Ovary (tissue), 9 donors: ENCODE measurements around the gene MS4A4A. TPM values are rescaled to one million over a fixed set of nuclear protein-coding genes. Genes with fewer than 3 reads are reported as not detected.
"Not testable (repeated sequence)": the region's sequence is repeated elsewhere in the genome, so short reads cannot be mapped to it uniquely, and the experiment has no call there.

Source experiments
- DNase-seq, 5 donors: peaks; one replicate each; pipeline ENCODE4 v3.0.0-alpha.2; 2019 to 2020
- H3K27ac ChIP-seq, 2 donors: fragments of 200-600 bp; one replicate each; pipeline versions ENCODE4 v1.5.1 to v1.8.0; 2019 to 2022
- H3K27me3 ChIP-seq: fragments of 200-600 bp; one replicate; pipeline ENCODE4 v1.8.0; 2022
- H3K36me3 ChIP-seq: fragments of 200-600 bp; sonication (generic); one replicate; pipeline ENCODE4 v1.5.1; 2019
- H3K4me1 ChIP-seq: one replicate; pipeline ENCODE4 v1.8.1; 2013; ENCODE audit warnings: mild to moderate bottlenecking, moderate library complexity; ENCODE audit not compliant: insufficient read depth
- H3K4me3 ChIP-seq: fragments of 200-600 bp; sonication (generic); one replicate; pipeline ENCODE4 v1.5.1; 2017
- H3K9me3 ChIP-seq, 2 donors: fragments of 200-600 bp in 1 of 2; sonication (generic) in 1 of 2; one replicate each; pipeline versions ENCODE4 v1.5.1 to v1.8.1; 2013 to 2019; ENCODE audit warnings: mild to moderate bottlenecking in 1 of 2, moderate library complexity in 1 of 2
- EP300 ChIP-seq: sonication (generic); formaldehyde crosslinking; IDR thresholded peaks from one replicate; pipeline ENCODE4 v1.6.1; 2017; ENCODE audit warnings: antibody characterized with exemption
- POLR2A ChIP-seq: fragments of 450-650 bp; IDR thresholded peaks from one replicate; pipeline ENCODE4 v1.6.1; 2017; ENCODE audit warnings: antibody characterized with exemption, mild to moderate bottlenecking, moderate library complexity
- WGBS, 3 donors: extraction: QIAGEN DNeasy Blood & Tissue Kit in 1 of 3; methylation state at CpG; one replicate each; pipeline versions ENCODE4 v1.1.5 to v1.1.7; 2013 to 2017; 5-methylcytosine and 5-hydroxymethylcytosine counted together
- intact Hi-C, 4 donors: fragments of 100-400 bp; cut with DNase I; formaldehyde crosslinking; loops; one replicate each; pipeline versions ENCODE4 v1.11.0 to v1.15.1; 2022 to 2023
- polyA plus RNA-seq, 2 donors: library from polyadenylated mRNA; stranded (reverse); fragments of 200-250 nt in 1 of 2; fragments of 350-450 nt in 1 of 2; fragmentation: Illumina TruSeq in 1 of 2; extraction: RNeasy Lipid Tissue Mini Kit (QIAGEN cat#74804) in 1 of 2; gene quantifications; one replicate each; pipeline ENCODE4 v1.2.3, GENCODE V29; 2013 to 2014
- total RNA-seq, 7 donors: library from RNA; depleted of rRNA in 2 of 7; stranded (reverse); fragments of >200 nt in 2 of 7; fragmentation: NEBNext Ultra II Directional in 3 of 7; extraction: Animal tissue kit (Norgen Biotek cat#: 25700) in 3 of 7; gene quantifications; one replicate each; pipeline versions ENCODE4 v1.1.0 to v1.2.4, GENCODE V29; 2016 to 2023
- TF ChIP-seq, protein P1 (sequence below), 3 donors: fragments of 450-650 bp in 2 of 3; fragments of 200-600 bp in 1 of 3; IDR thresholded peaks; one replicate each; pipeline versions ENCODE4 v1.5.1 to v1.8.0; 2016 to 2022; ENCODE audit warnings: antibody characterized with exemption in 3 of 3, mild to moderate bottlenecking in 1 of 3
- donor health status: DM: no; HTN: no; CAD: no; lungs with moderate emphysema.
- donor health status: DM: no; HTN: no; CAD: no.
- donor health status: Bipolar disorder and iron deficiency.
- donor health status: DM: yes; HTN: yes; CAD: no.
- donor health status: DM: no; HTN: no; CAD: no.
- donor health status: DM: yes; HTN: yes; CAD: no.

MS4A4A gene
- total and polyA plus RNA-seq, 9 donors, result 3.8 to 46.4 (median 10.9) TPM

DNA sequence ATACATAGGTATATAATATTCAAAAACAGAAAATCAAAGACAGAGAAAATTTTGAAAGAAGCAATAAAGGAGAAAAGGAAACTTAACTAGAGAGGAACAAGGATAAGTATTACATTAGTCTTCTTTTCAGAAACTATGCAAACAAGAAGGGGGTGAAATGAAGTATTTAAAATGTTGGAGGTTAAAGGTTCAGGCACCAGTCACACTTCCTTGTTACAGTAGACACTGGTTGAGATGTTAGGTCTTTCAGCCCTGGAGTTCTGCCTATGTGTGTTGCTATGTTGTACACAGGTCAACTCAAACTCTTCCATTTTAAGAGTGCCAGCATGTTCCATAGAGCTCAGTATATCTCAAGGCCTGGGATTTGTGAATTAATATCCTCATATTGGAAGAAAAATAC, 6.0 kb upstream of the MS4A4A start:
- TF ChIP-seq, protein P1, sequence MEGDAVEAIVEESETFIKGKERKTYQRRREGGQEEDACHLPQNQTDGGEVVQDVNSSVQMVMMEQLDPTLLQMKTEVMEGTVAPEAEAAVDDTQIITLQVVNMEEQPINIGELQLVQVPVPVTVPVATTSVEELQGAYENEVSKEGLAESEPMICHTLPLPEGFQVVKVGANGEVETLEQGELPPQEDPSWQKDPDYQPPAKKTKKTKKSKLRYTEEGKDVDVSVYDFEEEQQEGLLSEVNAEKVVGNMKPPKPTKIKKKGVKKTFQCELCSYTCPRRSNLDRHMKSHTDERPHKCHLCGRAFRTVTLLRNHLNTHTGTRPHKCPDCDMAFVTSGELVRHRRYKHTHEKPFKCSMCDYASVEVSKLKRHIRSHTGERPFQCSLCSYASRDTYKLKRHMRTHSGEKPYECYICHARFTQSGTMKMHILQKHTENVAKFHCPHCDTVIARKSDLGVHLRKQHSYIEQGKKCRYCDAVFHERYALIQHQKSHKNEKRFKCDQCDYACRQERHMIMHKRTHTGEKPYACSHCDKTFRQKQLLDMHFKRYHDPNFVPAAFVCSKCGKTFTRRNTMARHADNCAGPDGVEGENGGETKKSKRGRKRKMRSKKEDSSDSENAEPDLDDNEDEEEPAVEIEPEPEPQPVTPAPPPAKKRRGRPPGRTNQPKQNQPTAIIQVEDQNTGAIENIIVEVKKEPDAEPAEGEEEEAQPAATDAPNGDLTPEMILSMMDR (IDR thresholded peaks at IDR 0.05), result no peak
- TF ChIP-seq POLR2A (no peak), EP300 (no peak)
- Histone ChIP-seq H3K36me3 (no peaks in the 10 kb centered on the region), H3K9me3 (no peaks in the 10 kb centered on the region), H3K27ac (no peak overlapping the region), H3K27me3 (no peaks in the 10 kb centered on the region), H3K4me3 (no peak overlapping the region), H3K4me1 (no peaks in the 10 kb centered on the region)
- intact Hi-C loops, result no loop called here
- DNase-seq, result no peak

DNA sequence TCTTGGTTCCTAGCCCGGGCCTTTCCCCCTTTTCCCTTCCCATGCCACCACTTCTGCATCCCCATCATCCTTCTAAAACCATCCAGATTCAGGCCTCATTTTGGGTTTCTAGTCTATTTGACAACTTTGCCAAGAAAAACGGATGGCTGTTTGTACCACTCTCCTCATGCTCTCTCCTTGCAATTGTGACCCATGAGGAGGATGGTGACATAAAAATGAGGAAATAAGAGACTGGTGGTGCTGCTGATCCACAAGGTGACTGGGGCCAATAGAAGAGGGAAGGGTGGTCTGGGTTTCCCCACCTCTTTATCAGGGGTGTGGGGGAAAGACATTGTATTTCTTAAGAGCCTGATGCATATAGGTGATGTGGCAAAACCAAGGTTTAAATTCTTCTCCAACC, 1.0 kb downstream of the MS4A4A start:
- no peak overlapping the region for H3K27ac ChIP-seq

DNA sequence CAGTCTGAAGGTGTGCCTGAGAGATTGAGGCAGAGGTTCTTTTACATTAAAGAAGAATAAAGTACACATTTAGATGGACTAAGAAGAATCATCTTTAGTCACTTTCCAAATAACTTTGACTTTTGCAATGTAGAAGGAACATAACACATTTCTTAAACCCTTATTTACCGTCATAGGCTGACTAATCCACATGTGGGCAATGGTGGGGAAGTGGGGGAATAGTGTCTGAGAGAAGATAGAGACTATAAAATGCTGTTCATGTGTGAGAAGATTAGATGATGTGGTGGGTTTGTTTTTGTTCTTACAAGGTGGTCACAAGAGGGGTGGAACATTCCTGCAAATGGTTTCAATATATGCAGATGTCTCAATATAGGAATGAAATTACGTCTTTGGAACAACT, 1.8 kb downstream of the MS4A4A start:
- no peak for DNase-seq
- 83 to 87% (median 86%) methylated on average over 2 of the region's 2 CpGs for WGBS, 3 donors
- intact Hi-C loops, result no loop called here
- no peaks in the 10 kb centered on the region for H3K36me3 ChIP-seq
- H3K4me1 ChIP-seq, result no peaks in the 10 kb centered on the region
- TF ChIP-seq, protein P1 (IDR thresholded peaks at IDR 0.05), result no peak
- TF ChIP-seq POLR2A, result no peak
- TF ChIP-seq EP300, result no peak
- H3K27me3 ChIP-seq, result no peaks in the 10 kb centered on the region
- H3K9me3 ChIP-seq, result no peaks in the 10 kb centered on the region
- no peak overlapping the region for H3K4me3 ChIP-seq
- no peak overlapping the region for H3K27ac ChIP-seq

More for the DNA sequence above, 1.0 kb downstream of the MS4A4A start:
- Histone ChIP-seq H3K27me3 (no peaks in the 10 kb centered on the region), H3K4me1 (no peaks in the 10 kb centered on the region), H3K36me3 (no peaks in the 10 kb centered on the region), H3K4me3 (no peak overlapping the region), H3K9me3 (no peaks in the 10 kb centered on the region)
- no peak for DNase-seq
- no peak for TF ChIP-seq EP300
- TF ChIP-seq, protein P1 (IDR thresholded peaks at IDR 0.05), result no peak
- no peak for TF ChIP-seq POLR2A
- intact Hi-C loops, result no loop called here
- 38 to 44% (median 44%) methylated on average over 2 of the region's 2 CpGs for WGBS, 3 donors

DNA sequence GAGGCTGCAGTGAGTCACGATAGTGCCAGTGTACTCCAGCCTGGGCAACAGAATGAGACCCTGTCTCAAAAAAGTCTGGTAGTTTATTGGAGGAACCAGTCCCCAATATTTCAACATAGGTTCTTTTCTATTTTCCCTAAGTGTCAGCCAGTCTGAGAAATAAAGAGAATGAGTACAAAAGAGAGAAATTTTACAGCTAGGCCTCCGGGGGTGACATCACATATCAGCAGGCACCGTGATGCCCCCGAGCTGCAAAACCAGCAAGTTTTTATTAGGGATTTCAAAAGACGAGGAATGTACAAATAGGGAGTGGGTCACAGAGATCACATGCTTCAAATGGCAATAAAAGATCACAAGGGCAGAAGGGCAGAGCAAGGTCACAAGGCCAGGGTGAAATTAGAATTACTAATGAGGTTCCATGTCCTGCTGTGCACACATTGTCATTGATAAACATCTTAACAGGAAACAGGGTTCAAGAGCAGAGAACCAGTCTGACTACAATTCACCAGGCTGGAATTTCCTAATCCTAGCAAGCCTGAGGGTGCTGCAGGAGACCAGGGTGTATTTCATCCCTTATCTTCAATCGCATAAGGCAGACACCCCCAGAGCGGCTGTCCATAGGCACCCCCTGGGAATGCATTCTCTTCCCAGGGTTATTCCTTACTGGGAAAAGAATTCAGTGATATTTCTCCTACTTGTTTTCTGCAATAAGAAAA, 5.1 kb downstream of the MS4A4A start:
- H3K4me1 ChIP-seq, H3K4me3 ChIP-seq, intact Hi-C loops, H3K36me3 ChIP-seq, DNase-seq, H3K27ac ChIP-seq, H3K9me3 ChIP-seq, H3K27me3 ChIP-seq: not testable (repeated sequence)
- 38 to 45% (median 44%) methylated on average over 7 of the region's 7 CpGs for WGBS, 3 donors

DNA sequence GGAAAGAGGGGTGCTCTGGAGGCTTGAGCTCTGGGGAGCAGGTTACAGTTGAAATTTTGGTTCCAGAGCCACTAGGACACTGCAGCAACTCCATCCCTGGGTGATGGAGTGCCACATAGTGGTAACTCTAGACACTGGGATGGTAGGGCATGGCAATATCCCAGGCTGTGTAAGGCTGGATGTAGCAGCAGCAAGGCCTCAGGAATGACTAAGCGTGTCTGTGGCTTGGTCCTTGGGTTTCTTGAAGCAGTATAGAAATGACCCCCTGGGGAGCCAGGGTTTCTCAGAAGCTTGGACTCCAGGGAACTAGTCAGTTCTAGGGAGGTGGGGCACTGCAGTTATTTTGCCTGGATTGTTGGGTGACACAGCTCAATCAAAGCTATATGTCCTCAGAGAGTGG, 8.1 kb downstream of the MS4A4A start:
- no peaks in the 10 kb centered on the region for H3K4me1 ChIP-seq
- H3K4me3 ChIP-seq, result no peak overlapping the region
- H3K9me3 ChIP-seq, result no peaks in the 10 kb centered on the region
- no peaks in the 10 kb centered on the region for H3K27me3 ChIP-seq
- H3K36me3 ChIP-seq, result no peaks in the 10 kb centered on the region
- no peak for DNase-seq
- intact Hi-C loops, result no loop called here
- no peak overlapping the region for H3K27ac ChIP-seq
- WGBS, 3 donors, result 91 to 100% (median 94%) methylated on average over 1 of the region's 1 CpG
- TF ChIP-seq, protein P1 (IDR thresholded peaks at IDR 0.05), result no peak
- TF ChIP-seq POLR2A (no peak), EP300 (no peak)
